ENCODE results near the gene LPGAT1. TPM values are rescaled to one million over a fixed set of nuclear protein-coding genes. Genes with fewer than 3 reads are reported as not detected.

The LPGAT1 gene
- total and polyA plus RNA-seq, 2 of the 13 experiments (the other 11 are each of a cell fraction or from before 2014, with no cell fraction given): 12.1 to 48.3 TPM

GRCh38 chr1:211876851-211877590 lies 46.5 kb upstream of the LPGAT1 start:
- H3K79me2 ChIP-seq (ENCODE audit: insufficient read depth, low read length): no peaks in the 10 kb centered on the region
- no peaks in the 10 kb centered on the region for H3K27me3 ChIP-seq (ENCODE audit: control insufficient read depth in 1 of 2, insufficient read depth in 2 of 2, low read length in 2 of 2)
- no peaks in the 10 kb centered on the region for H4K20me1 ChIP-seq (ENCODE audit: insufficient read depth, low read length)
- in situ Hi-C loops (cut with HindIII; ENCODE audit: extremely low pct_ligation_motif_present, low pct_unique_long_range_greater_than_20kb) (no loop called here), intact Hi-C loops (cut with micrococcal nuclease; ENCODE audit: unreplicated experiment) (no loop called here)
- no peaks in the 10 kb centered on the region for H3K36me3 ChIP-seq (replicated peaks in 1 of 2; ENCODE audit: control insufficient read depth in 1 of 2, insufficient read depth in 2 of 2, low read length in 2 of 2)
- DNase-seq (ENCODE audit: low spot score): no peak
- no peak overlapping the region for H2AFZ ChIP-seq (ENCODE audit: low read length)
- no peak for FAIRE-seq
- no peak overlapping the region for H3K4me2 ChIP-seq (ENCODE audit: low read depth, low read length)
- H3K4me1 ChIP-seq (ENCODE audit: insufficient read depth, low read length): no peaks in the 10 kb centered on the region
- 62% methylated on average over 7 of the region's 7 CpGs for WGBS (ENCODE audit: low lambda C conversion rate)
- ChIA-PET POLR2A (no interaction called here), CTCF (ENCODE audit: low intra/inter-chr PET ratio, low total read pairs) (no interaction called here)
- no peaks in the 10 kb centered on the region for H3K9me3 ChIP-seq (ENCODE audit: low read length)
- no peak for ATAC-seq
- H3K9ac ChIP-seq (ENCODE audit: insufficient read depth, low read depth, low read length): no peak overlapping the region
- H3K4me3 ChIP-seq (replicated peaks in 1 of 3; ENCODE audit: insufficient read depth in 1 of 3, low read depth in 2 of 3, low read length in 3 of 3): no peak overlapping the region
- H3K27ac ChIP-seq (ENCODE audit: extremely low read length, insufficient read depth, low read length): no peak overlapping the region
- BruUV-seq (replicated peaks): no TSS peak
- TF ChIP-seq ZSCAN22 (CRISPR knock-in tag; IDR thresholded peaks at IDR 0.05) (no peak), ZFP36L1 (CRISPR knock-in tag; IDR thresholded peaks at IDR 0.05) (no peak), NFATC3 (CRISPR knock-in tag; IDR thresholded peaks at IDR 0.05) (no peak), YEATS4 (CRISPR knock-in tag; IDR thresholded peaks at IDR 0.05; ENCODE audit: borderline replicate concordance) (no peak), ZNF282 (IDR thresholded peaks at IDR 0.05; ENCODE audit: partially characterized antibody) (no peak), ZNF253 (CRISPR knock-in tag; IDR thresholded peaks at IDR 0.05; ENCODE audit: borderline replicate concordance) (no peak), DR1 (CRISPR knock-in tag; IDR thresholded peaks at IDR 0.05) (no peak), PHF8 (CRISPR knock-in tag; IDR thresholded peaks at IDR 0.05) (no peak), ELF1 (CRISPR knock-in tag; IDR thresholded peaks at IDR 0.05) (no peak)
- TF ChIP-seq, protein P1, sequence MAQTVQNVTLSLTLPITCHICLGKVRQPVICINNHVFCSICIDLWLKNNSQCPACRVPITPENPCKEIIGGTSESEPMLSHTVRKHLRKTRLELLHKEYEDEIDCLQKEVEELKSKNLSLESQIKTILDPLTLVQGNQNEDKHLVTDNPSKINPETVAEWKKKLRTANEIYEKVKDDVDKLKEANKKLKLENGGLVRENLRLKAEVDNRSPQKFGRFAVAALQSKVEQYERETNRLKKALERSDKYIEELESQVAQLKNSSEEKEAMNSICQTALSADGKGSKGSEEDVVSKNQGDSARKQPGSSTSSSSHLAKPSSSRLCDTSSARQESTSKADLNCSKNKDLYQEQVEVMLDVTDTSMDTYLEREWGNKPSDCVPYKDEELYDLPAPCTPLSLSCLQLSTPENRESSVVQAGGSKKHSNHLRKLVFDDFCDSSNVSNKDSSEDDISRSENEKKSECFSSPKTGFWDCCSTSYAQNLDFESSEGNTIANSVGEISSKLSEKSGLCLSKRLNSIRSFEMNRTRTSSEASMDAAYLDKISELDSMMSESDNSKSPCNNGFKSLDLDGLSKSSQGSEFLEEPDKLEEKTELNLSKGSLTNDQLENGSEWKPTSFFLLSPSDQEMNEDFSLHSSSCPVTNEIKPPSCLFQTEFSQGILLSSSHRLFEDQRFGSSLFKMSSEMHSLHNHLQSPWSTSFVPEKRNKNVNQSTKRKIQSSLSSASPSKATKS (CRISPR knock-in tag; IDR thresholded peaks at IDR 0.05): no peak

Measured in HepG2 (cell line).